ENCODE results near the gene COL12A1. TPM values are rescaled to one million over a fixed set of nuclear protein-coding genes. Genes with fewer than 3 reads are reported as not detected.

The COL12A1 gene
- total RNA-seq, 2 donors from 2014 or later = 219 to 222 TPM

DNA sequence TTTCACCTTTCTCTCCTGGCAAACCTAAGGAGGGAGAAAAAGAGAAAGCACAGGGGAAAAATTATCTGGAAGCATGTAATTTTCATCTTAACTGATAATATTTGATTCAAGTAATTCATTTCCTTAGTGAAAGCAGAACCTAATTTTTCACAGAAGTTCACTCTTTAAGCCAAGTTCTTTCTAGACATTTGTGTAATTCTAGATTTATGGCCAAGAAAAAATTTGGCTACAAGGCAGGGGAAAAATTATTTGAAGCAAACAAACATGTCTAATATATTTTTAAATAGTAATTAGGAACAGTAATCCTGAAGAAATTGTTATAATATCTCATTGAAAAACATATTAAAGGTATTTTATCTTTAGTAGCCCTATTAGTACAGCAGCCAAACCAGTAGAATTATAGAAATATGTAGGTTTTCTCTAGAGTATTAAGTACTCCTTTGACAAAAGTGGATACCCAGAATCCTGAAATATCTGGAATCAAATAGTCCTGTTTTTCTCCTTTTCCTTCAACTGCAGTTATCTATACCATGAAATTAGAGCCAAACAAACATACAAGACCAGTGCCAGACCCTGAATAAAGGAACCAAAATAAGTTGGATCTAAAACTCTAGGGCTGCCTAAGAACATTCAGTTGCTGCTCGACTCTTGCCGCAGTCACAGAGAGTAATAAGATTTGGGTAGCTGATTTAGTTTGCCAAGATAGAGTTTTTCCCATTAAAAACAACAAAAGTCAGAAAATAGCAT is 116.5 kb downstream of the COL12A1 start:
- intact Hi-C loops (cut with DNase I) = no loop called here
- no peak for DNase-seq (ENCODE audit: low spot score)

DNA sequence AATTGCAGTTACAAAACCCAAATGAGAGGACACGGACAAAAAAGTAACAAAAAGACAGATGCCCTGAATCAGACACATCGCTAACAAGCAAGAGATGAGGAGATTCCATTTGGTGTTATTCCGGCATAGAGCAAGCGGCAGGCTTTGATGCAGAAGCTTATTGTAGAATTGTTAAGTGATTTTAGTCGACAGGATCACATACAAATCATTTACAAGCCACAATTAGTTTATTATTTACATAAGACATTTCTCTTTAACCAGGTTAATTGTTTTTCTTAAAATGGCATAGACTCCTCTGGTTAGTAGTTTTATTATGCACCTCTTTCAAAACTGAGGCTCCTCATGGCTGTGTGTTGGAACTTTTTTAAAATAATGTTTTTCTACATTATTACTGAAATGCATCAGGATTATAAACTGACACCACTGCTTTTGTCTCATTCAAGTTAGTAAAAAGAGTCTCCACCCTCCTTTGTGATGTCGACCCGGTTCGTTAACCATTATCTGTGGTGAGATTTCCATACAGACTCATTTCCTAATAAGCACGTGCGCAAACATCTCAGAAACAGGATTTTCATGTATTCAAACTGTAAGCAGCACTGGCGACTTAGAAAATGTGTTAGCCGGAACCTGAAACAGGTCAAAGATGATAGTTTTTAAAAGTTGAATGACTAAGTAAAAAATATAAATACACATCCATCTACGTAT is 119.8 kb downstream of the COL12A1 start:
- intact Hi-C loops (cut with DNase I) = no loop called here
- DNase-seq (ENCODE audit: low spot score) = no peak

DNA sequence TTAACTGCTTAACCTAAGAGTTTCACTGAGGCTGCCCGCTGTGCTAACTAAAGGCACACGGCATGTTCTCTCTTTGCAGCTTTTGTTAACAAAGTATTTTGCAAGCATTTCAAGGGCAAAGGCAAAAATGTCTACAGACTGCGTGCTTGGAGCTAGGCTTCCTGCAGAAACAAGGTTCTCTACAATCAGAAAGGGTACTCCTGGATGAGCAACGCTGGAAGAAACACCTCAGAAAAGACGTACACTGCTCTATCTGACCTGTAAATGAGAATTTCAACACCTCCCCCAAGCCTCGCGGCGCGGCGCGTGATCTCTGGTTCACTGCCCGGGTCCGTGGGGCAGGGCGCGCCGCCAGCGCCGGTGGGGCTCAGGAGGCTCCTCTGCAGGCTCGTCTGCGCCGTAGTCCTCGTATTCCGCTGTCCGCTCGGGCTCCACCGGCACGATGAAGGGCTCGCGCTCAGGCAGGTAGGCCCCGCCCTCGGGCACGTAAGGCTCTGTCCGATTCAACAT is 120.9 kb downstream of the COL12A1 start:
- intact Hi-C loops (cut with DNase I) = no loop called here
- no peak for DNase-seq (ENCODE audit: low spot score)

DNA sequence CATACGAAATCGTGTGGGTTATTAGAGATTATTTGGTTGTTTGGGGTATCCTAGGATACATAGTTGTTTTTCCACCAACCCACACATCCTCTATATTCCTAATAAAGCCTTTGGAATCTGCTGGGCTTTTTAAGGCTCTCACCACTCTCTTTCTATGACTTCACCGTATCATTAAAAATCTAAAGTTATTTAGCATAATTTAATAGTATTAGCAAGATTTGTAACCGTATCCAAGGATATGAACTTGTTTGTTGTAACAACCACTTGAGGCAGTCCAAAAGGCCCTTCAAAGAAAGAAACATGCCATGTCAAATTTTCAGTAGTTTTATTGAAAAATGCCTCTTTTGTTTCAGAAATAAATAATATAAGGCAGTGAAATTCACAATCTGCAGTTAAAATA is 121.8 kb downstream of the COL12A1 start:
- intact Hi-C loops (cut with DNase I) = no loop called here
- no peak for DNase-seq (ENCODE audit: low spot score)

DNA sequence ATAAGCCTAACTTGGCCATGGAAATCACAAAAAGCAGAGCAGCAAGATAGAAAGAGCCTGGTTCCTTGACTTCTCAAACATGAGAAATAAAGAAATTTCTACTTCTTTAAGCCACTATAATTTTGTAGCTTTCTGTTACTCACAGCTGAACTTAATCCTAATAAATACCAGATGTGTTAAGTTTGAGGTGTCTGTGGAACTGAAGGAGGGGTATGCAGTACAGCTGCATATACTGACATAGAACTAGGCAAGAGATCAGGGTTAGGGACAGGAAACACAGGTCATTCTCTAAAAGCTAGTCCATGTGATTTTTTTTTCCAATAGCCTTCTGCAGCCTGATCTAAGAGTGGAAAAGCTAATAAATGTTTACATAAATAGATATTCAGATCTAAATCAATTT is 123.9 kb downstream of the COL12A1 start:
- no peak for DNase-seq (ENCODE audit: low spot score)
- intact Hi-C loops (cut with DNase I) = no loop called here

DNA sequence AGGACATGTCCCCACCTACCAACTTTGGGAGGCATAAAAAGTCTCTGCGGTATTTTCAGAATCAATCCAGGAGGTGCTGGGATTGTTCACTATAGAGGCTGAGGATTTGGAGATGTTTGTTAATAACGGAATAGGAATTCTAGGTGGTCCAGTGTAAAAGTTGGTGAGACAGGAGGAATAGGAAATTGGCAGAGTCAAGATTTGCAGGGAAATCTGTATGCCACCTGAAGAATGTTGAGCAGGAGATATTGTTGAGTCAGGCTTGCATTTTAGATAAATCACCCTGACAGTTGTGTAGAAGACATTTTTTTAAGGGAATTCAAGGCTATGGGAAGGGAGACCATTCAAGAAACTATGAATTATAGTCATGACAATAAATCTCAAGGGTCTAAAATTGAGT is 124.8 kb downstream of the COL12A1 start:
- intact Hi-C loops (cut with DNase I) = no loop called here
- no peak for DNase-seq (ENCODE audit: low spot score)

DNA sequence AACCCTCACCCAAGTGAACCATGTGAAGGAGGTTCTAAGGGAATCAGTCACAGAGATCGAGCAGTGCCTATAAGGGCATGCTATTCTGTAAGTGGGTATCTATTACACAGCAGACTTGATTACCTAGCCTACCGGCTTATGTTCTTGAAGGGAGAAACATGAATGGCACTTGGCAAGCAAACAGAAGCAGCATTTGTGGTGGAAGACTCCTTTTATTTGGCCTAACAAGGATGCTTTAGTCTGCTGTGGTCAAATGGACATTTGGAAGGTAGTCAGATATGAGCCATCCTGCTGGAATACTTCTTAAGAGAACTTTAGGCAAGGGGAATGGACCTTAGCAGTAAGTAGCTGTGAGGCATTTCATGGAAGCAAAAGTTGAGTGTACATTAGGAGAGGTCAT is 126.3 kb downstream of the COL12A1 start:
- DNase-seq (ENCODE audit: low spot score) = no peak
- intact Hi-C loops (cut with DNase I) = no loop called here

DNA sequence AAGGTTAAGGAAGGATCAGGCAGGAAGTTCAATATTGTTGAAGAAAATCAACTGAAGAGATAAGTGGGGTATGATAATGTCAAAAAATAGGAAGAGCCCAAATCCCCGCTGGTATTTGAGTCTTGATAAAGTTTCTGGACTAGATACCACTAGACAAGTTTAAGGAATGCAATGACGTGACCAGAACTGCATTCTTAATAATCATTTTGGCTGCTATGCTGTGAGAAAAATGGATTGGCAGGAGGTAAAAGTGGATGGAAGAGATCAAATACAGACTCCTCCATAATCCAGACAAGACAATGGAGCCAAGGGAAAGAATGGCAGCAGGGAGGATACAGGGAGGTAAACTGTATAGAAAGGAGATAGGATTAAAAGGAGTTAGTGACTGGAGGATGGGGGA is 128.2 kb downstream of the COL12A1 start:
- no peak for DNase-seq (ENCODE audit: low spot score)
- intact Hi-C loops (cut with DNase I) = no loop called here

DNA sequence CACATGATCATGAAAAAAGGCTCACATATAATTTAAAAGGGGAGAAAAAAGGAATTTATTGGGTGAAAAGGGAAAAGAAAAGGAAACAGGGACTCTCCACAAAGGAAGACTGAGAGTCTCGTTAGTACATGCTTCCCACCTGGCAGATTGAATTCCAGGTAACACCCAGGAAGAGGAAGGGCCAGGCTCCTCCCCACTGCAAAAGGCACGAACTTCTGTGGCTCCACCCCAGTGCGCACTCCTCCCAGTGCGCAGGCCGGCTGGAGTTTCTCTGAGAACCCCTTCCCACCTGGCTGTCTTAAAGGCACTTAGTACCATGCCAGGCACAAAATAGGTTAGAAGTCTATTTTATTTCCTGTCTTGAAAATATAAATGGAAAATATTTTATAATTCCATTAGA is 129.8 kb downstream of the COL12A1 start:
- intact Hi-C loops (cut with DNase I) = no loop called here
- no peak for DNase-seq (ENCODE audit: low spot score)

DNA sequence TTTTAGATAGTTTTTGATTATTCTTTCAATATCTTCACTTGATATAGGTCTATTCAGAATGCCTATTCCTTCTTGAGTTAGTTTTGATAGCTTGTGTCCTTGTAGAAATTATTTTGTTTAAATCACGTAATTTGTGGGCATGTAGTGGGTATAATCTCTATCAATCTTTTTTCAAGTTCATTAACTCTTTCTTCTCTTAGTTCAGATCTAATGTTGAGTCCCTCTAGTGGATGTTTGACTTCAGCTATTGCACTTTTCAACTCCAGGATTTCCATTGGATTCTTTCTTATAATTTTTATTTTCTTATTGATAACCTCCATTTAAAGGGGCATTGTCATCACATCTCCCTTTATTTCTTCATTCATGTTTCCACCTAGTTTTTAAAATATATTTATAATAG is 135.6 kb downstream of the COL12A1 start:
- intact Hi-C loops (cut with DNase I) = no loop called here
- no peak for DNase-seq (ENCODE audit: low spot score)

DNA sequence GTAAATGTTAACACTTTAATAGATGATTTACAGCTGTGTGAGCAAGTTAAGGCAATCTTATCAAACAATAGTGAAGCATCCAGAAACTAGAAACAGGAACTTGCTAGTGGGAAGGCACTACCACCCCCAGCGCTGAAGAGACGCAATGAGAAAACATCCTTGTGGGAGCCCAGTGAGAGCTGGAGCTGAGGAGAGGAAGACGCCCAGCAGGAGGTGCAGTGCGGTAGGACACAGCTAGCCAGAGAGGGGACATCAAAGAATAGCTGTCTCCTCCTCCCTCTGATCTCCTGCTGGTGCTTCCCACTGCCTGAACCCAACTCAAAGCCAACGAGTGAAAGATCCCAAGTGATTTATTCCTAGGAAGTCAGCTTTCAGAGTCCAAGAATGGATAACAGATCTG is 140.3 kb downstream of the COL12A1 start:
- DNase-seq (ENCODE audit: low spot score) = no peak
- intact Hi-C loops (cut with DNase I) = no loop called here

DNA sequence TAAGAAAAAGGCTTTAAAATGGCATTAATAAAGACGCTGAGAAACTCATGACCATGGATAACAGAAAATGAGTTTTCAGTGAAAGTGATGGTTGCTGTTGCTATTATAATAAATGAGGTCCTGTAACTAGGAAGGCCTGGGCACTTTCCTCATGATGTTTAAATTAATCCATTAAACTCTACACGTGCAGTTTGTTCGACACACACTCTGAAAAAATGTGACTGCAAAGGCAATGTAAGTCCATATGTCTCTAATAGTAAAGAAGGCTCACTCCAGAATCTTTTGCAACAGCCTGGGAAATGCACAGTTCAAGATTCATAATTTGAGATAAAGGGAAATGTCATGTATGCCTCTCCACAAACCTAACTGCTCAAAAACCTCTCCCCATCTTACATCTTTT is 153.4 kb downstream of the COL12A1 start:
- DNase-seq (ENCODE audit: low spot score) = no peak
- intact Hi-C loops (cut with DNase I) = no loop called here

DNA sequence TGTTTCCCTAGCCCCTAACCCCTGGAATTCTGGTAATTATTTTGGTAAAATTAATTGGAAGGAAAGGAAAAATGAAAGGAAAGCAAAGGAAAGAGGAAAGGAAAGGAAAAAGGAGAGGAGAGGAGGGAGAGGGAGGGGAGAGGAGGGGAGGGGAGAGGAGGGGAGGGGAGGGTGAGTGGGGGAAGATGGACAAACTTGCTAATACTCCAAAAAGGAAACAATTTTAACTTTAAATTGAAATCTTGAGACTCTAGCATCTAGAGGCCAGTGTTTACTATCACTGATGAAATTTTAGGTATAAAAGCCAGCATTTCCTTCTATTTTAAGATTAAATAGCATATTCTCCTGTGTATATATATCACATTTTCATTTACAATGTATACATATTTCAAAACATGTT is 156.5 kb downstream of the COL12A1 start:
- DNase-seq (ENCODE audit: low spot score) = no peak
- intact Hi-C loops (cut with DNase I) = no loop called here

DNA sequence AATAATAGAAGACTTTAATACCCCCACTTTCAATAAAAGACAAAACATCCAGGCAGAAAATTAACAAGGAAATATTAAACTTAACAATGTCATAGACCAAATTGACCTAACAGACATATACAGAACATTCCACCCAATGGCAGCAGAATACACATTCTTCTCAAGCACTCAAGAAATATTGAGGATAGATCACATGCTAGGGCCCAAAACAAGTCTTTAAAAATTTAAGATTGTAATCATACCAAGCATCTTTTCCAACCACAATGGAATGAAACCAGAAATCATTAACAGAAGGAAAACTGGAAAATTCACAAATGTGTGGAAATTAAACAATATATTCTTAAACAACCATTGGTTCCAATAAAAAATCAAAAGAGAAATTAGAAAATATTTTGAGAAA is 161.0 kb downstream of the COL12A1 start:
- intact Hi-C loops (cut with DNase I) = no loop called here
- no peak for DNase-seq (ENCODE audit: low spot score)

DNA sequence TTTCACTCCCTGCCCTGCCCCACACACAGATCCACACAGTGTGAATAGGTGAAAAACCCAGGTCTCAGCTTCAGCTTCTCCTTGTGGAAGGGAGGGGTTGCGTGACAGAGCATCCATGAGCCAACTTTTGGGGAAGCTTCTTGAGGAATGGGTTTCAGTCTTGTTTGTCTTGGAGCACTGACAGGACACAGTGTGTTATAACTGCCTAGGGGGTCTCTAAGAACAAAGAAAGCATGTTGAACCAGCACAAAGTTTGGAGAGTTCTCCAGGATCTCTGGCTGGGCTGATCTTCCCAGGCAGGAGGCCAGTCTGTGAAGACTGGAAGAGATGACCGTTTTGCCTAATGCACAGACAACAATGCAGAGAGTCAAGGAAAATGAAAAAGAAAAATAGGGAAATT is 164.5 kb downstream of the COL12A1 start:
- intact Hi-C loops (cut with DNase I) = no loop called here
- DNase-seq (ENCODE audit: low spot score) = no peak

Other genes with a start within 250 kb of the COL12A1 start
- 100 to 1,000 TPM; 408 to 448 TPM for gene COX7A2, start 37.7 kb upstream of the COL12A1 start, total RNA-seq
- gene TMEM30A, start 78.7 kb upstream of the COL12A1 start, total RNA-seq = 100 to 1,000 TPM; 109 to 113 TPM

Data from posterior vena cava (tissue), 2 donors.